Stomach (tissue), 9 donors: ENCODE measurements around the gene TGOLN2. TPM values are rescaled to one million over a fixed set of nuclear protein-coding genes. Genes with fewer than 3 reads are reported as not detected.

Experiments used
- DNase-seq, 2 donors: peaks; one replicate each; pipeline versions ENCODE4 v3.0.0 to v3.0.0-alpha.2; 2013 to 2019
- H3K27ac ChIP-seq, 5 donors: fragments of 200-600 bp in 4 of 5; sonication (generic) in 4 of 5; one replicate each; pipeline ENCODE4 v1.5.1; 2013 to 2019; ENCODE audit warnings: mild to moderate bottlenecking in 1 of 5, moderate library complexity in 1 of 5
- H3K27me3 ChIP-seq, 3 donors: fragments of 200-600 bp; sonication (generic); one replicate each; pipeline ENCODE4 v1.5.1; 2017 to 2019; ENCODE audit warnings: mixed run types in 1 of 3
- H3K36me3 ChIP-seq, 4 donors: fragments of 200-600 bp; sonication (generic); 1 replicate in 3 of 4; 2 replicates in 1 of 4; pipeline ENCODE4 v1.5.1; 2016 to 2019
- H3K4me1 ChIP-seq, 4 donors: fragments of 200-600 bp; sonication (generic); one replicate each; pipeline ENCODE4 v1.5.1; 2016 to 2019
- H3K4me3 ChIP-seq, 4 donors: fragments of 200-600 bp; sonication (generic) in 3 of 4; one replicate each; pipeline ENCODE4 v1.5.1; 2016 to 2019; ENCODE audit warnings: mild to moderate bottlenecking in 1 of 4
- H3K9me3 ChIP-seq, 4 donors: fragments of 200-600 bp; sonication (generic); one replicate each; pipeline ENCODE4 v1.5.1; 2016 to 2019
- EP300 ChIP-seq: sonication (generic); formaldehyde crosslinking; IDR thresholded peaks from one replicate; pipeline ENCODE4 v1.6.1; 2017; ENCODE audit warnings: antibody characterized with exemption
- POLR2A ChIP-seq, 4 donors: fragments of 450-650 bp; IDR thresholded peaks; one replicate each; pipeline ENCODE4 v1.6.1; 2016; ENCODE audit warnings: antibody characterized with exemption in 4 of 4, control low read depth in 2 of 4, mild to moderate bottlenecking in 1 of 4, moderate library complexity in 1 of 4
- POLR2AphosphoS5 ChIP-seq, 3 donors: sonication (generic); formaldehyde crosslinking; IDR thresholded peaks; one replicate each; pipeline ENCODE4 v1.6.1; 2016; ENCODE audit warnings: antibody characterized with exemption in 3 of 3
- WGBS, 5 donors: extraction: QIAGEN DNeasy Blood & Tissue Kit in 3 of 5; methylation state at CpG; one replicate each; pipeline versions ENCODE4 v1.1.5 to v1.1.7; 2013 to 2018; 5-methylcytosine and 5-hydroxymethylcytosine counted together
- intact Hi-C: fragments of 100-400 bp; cut with DNase I; formaldehyde crosslinking; loops from one replicate; pipeline ENCODE4 v1.15.1; 2023; ENCODE audit warnings: low total_unique reads
- polyA plus RNA-seq, 3 donors: library from polyadenylated mRNA; stranded (reverse); fragments of 200-250 nt; gene quantifications; one replicate each; pipeline ENCODE4 v1.2.3, GENCODE V29; 2013
- small RNA-seq, 4 donors: library from RNA; depleted of rRNA; stranded (forward); fragments of <200 nt; gene quantifications; one replicate each; pipeline ENCODE3, GENCODE V24; 2016
- total RNA-seq, 5 donors: library from RNA; depleted of rRNA; stranded (reverse); fragments of >200 nt; gene quantifications; one replicate each; pipeline versions ENCODE4 v1.1.0 to v1.2.3, GENCODE V29; 2014 to 2016
- TF ChIP-seq, protein P1 (sequence below), 7 experiments: fragments of 450-650 bp in 4 of 7; fragments of 200-600 bp in 3 of 7; sonication (generic) in 3 of 7; IDR thresholded peaks; one replicate each; pipeline ENCODE4 v1.5.1; 2016 to 2019; ENCODE audit warnings: antibody characterized with exemption in 7 of 7, control low read depth in 2 of 7, mild to moderate bottlenecking in 1 of 7
- donor health status: healthy with polysubstance abuse.
- donor health status: Bipolar disorder and iron deficiency.
- donor health status: healthy.

Gene TGOLN2
- total and polyA plus RNA-seq, 8 donors = 10.8 to 232 (median 105) TPM

DNA sequence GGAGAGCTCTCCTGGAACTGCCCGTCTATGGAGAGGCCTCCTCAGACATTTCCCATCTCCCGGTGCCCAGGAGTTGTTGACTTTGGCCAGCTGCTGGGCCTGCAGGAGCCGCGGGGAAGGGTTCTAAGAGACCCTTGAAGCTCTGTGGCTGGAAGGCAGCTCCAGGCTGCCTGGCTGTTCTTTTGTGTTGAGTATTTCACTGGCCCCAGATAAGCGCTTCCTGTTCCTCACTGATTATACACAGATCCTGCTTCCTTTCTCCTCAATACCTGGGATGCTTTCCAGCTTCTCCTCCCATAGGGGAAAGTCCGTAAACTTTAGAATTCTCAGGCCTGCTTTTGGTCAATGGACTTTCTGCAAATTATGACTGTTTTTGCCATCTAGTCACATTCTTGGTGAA, 57.8 kb downstream of the TGOLN2 start:
- no peak overlapping the region for H3K4me3 ChIP-seq
- peak overlapping the region in 3 of 5 donors; percentile 44 to 69 (median 61) for H3K27ac ChIP-seq
- peaks cover 9 to 38% (median 27%) of the 10 kb centered on the region in 4 donors for H3K4me1 ChIP-seq
- H3K9me3 ChIP-seq = no peaks in the 10 kb centered on the region
- WGBS, 5 donors = 14 to 27% (median 23%) methylated on average over 6 of the region's 6 CpGs
- no peaks in the 10 kb centered on the region for H3K27me3 ChIP-seq
- TF ChIP-seq POLR2AphosphoS5 (IDR thresholded peaks at IDR 0.05) (no peak), POLR2A (IDR thresholded peaks at IDR 0.05) (no peak), EP300 (no peak)
- TF ChIP-seq, protein P1, sequence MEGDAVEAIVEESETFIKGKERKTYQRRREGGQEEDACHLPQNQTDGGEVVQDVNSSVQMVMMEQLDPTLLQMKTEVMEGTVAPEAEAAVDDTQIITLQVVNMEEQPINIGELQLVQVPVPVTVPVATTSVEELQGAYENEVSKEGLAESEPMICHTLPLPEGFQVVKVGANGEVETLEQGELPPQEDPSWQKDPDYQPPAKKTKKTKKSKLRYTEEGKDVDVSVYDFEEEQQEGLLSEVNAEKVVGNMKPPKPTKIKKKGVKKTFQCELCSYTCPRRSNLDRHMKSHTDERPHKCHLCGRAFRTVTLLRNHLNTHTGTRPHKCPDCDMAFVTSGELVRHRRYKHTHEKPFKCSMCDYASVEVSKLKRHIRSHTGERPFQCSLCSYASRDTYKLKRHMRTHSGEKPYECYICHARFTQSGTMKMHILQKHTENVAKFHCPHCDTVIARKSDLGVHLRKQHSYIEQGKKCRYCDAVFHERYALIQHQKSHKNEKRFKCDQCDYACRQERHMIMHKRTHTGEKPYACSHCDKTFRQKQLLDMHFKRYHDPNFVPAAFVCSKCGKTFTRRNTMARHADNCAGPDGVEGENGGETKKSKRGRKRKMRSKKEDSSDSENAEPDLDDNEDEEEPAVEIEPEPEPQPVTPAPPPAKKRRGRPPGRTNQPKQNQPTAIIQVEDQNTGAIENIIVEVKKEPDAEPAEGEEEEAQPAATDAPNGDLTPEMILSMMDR (IDR thresholded peaks at IDR 0.05) = no peak
- intact Hi-C loops = no loop called here
- H3K36me3 ChIP-seq = no peaks in the 10 kb centered on the region
- DNase-seq = peak in 1 of 2 donors; percentile 65

Small RNA genes lying within 50 kb of the gene (small RNA-seq; reads per million reads assigned to genes)
- 0 reads per million in 4 donors for gene AC062037.1
- gene RF00019 = 0 reads per million in 4 donors
- gene RN7SL113P = 0 reads per million in 4 donors

Other genes starting within 250 kb of the TGOLN2 start
- 1 to 10 TPM in 3 of 5 donors, under 1 TPM in 1, not detected in 1; 0.45 to 8.3 (median 4.1) TPM for gene TCF7L1, start 194.6 kb downstream of the TGOLN2 start, total RNA-seq
- gene TCF7L1, start 194.6 kb downstream of the TGOLN2 start, polyA plus RNA-seq = 1 to 10 TPM; 4.3 to 5.6 (median 4.9) TPM
- gene RETSAT, start 26.5 kb upstream of the TGOLN2 start, total RNA-seq = 10 to 100 TPM; 22.2 to 90.1 (median 83.9) TPM
- gene RETSAT, start 26.5 kb upstream of the TGOLN2 start, polyA plus RNA-seq = 10 to 100 TPM; 11.5 to 23.9 (median 19.4) TPM
- gene ELMOD3, start 26.8 kb upstream of the TGOLN2 start, total RNA-seq = 10 to 100 TPM; 16.9 to 43.8 (median 21.7) TPM
- gene ELMOD3, start 26.8 kb upstream of the TGOLN2 start, polyA plus RNA-seq = 10 to 100 TPM; 13.4 to 19.7 (median 17.0) TPM
- gene CAPG, start 82.4 kb upstream of the TGOLN2 start, total RNA-seq = 100 to 1,000 TPM in 2 of 5 donors, 10 to 100 TPM in 3; 35.0 to 135 (median 50.8) TPM
- gene CAPG, start 82.4 kb upstream of the TGOLN2 start, polyA plus RNA-seq = 100 to 1,000 TPM; 146 to 350 (median 157) TPM
- 10 to 100 TPM in 2 of 5 donors, 1 to 10 TPM in 1, not detected in 2; 2.2 to 14.5 (median 13.4) TPM for gene SH2D6, start 90.7 kb upstream of the TGOLN2 start, total RNA-seq
- 1 to 10 TPM; 1.1 to 2.3 (median 1.2) TPM for gene SH2D6, start 90.7 kb upstream of the TGOLN2 start, polyA plus RNA-seq
- gene MAT2A, start 211.2 kb upstream of the TGOLN2 start, total RNA-seq = 100 to 1,000 TPM in 3 of 5 donors, 10 to 100 TPM in 2; 88.7 to 278 (median 190) TPM
- gene MAT2A, start 211.2 kb upstream of the TGOLN2 start, polyA plus RNA-seq = 100 to 1,000 TPM in 1 of 3 donors, 10 to 100 TPM in 2; 73.3 to 107 (median 91.2) TPM
- gene GGCX, start 233.5 kb upstream of the TGOLN2 start, total RNA-seq = 10 to 100 TPM; 12.2 to 87.5 (median 19.6) TPM
- gene GGCX, start 233.5 kb upstream of the TGOLN2 start, polyA plus RNA-seq = 10 to 100 TPM in 2 of 3 donors, 1 to 10 TPM in 1; 5.2 to 15.1 (median 14.9) TPM
- gene VAMP8, start 249.6 kb upstream of the TGOLN2 start, total RNA-seq = 100 to 1,000 TPM in 2 of 5 donors, 10 to 100 TPM in 1, 1 to 10 TPM in 1, not detected in 1; 2.2 to 191 (median 79.6) TPM
- 100 to 1,000 TPM; 358 to 568 (median 435) TPM for gene VAMP8, start 249.6 kb upstream of the TGOLN2 start, polyA plus RNA-seq